Nephron progenitor cell (in vitro differentiated cells): ENCODE measurements around the gene HGF.

Source experiments
- DNase-seq: peaks from one replicate; pipeline ENCODE4 v3.0.0; 2021
- H3K27ac Mint-ChIP-seq: 2 replicates; pipeline ENCODE4 v1.8.0; 2021; ENCODE audit warnings: mild to moderate bottlenecking, moderate library complexity, mixed read lengths
- H3K27me3 Mint-ChIP-seq: 2 replicates; pipeline ENCODE4 v1.8.0; 2021; ENCODE audit warnings: mild to moderate bottlenecking, low read depth, mixed read lengths; ENCODE audit not compliant: poor library complexity
- H3K36me3 Mint-ChIP-seq: 2 replicates; pipeline ENCODE4 v1.8.0; 2021; ENCODE audit warnings: low read depth, mixed read lengths
- H3K4me1 Mint-ChIP-seq: 2 replicates; pipeline ENCODE4 v1.8.0; 2021; ENCODE audit warnings: mixed read lengths
- H3K4me3 Mint-ChIP-seq: 2 replicates; pipeline ENCODE4 v1.8.0; 2021; ENCODE audit warnings: mild to moderate bottlenecking, moderate library complexity, mixed read lengths
- H3K9me3 Mint-ChIP-seq: 2 replicates; pipeline ENCODE4 v1.8.0; 2021; ENCODE audit warnings: mild to moderate bottlenecking, moderate library complexity, mixed read lengths
- TF ChIP-seq, protein P1 (sequence below): fragments of 200-600 bp; sonication (generic); IDR thresholded peaks from 2 replicates; pipeline ENCODE4 v1.5.0; 2021; ENCODE audit warnings: antibody characterized with exemption

Gene HGF

DNA sequence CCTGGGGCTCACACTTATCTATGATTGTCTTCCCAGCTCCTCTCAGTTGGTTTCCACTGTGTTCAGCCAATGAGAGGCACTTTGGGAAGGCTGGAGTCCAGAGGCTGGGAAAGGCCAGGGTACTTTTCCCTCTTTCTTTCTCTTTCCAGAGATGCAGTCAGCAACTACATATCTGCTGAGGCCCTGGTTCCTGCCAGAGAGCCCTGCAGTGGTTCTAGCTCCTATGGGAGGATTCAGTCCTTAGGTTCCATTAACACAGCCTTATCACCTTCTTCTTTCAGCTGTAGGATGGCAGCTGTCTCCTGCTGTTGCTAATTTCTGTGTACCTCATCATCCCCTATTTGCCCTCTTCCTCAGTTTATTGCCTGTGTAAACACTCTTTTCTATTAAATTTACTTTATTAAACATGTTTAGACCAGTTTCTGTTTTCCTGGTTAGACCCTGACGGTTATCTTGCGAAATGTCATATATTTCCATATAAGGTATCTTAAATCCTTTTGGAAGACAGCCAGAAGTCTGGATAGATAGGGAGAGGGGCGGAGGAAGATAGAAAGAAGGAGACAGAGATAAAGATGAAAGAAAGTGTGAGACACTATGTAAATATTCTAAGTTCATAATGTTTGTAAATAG is 100.3 kb downstream of the HGF start:
- Mint-ChIP-seq H3K9me3 (no peaks in the 10 kb centered on the region), H3K27me3 (no peaks in the 10 kb centered on the region), H3K27ac (no peak overlapping the region), H3K4me1 (peaks cover 29% of the 10 kb centered on the region), H3K4me3 (no peak overlapping the region), H3K36me3 (no peaks in the 10 kb centered on the region)
- DNase-seq: no peak
- TF ChIP-seq, protein P1, sequence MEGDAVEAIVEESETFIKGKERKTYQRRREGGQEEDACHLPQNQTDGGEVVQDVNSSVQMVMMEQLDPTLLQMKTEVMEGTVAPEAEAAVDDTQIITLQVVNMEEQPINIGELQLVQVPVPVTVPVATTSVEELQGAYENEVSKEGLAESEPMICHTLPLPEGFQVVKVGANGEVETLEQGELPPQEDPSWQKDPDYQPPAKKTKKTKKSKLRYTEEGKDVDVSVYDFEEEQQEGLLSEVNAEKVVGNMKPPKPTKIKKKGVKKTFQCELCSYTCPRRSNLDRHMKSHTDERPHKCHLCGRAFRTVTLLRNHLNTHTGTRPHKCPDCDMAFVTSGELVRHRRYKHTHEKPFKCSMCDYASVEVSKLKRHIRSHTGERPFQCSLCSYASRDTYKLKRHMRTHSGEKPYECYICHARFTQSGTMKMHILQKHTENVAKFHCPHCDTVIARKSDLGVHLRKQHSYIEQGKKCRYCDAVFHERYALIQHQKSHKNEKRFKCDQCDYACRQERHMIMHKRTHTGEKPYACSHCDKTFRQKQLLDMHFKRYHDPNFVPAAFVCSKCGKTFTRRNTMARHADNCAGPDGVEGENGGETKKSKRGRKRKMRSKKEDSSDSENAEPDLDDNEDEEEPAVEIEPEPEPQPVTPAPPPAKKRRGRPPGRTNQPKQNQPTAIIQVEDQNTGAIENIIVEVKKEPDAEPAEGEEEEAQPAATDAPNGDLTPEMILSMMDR: no peak

DNA sequence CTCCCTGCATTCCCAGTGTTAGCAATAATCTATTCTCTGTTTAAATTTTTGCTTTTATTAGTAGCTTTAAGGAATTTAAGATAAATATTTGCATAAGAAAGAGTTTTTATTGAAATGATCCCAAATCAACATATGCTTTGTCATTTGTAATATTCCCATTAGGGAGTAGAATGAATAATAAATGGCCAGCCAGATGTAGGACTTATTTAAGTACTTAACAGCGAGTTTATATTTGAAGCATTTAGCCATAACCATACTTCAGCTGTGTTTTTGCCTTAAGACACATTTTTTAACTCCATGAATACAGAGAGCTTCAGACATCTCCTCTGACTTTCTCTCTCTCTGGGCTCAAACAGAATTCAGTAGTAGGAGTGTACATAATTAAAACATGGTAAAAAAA is 103.6 kb downstream of the HGF start:
- TF ChIP-seq, protein P1: no peak
- Mint-ChIP-seq H3K4me1 (peaks cover 9% of the 10 kb centered on the region), H3K27ac (no peak overlapping the region), H3K27me3 (no peaks in the 10 kb centered on the region), H3K36me3 (no peaks in the 10 kb centered on the region), H3K4me3 (no peak overlapping the region), H3K9me3 (no peaks in the 10 kb centered on the region)
- DNase-seq: no peak

DNA sequence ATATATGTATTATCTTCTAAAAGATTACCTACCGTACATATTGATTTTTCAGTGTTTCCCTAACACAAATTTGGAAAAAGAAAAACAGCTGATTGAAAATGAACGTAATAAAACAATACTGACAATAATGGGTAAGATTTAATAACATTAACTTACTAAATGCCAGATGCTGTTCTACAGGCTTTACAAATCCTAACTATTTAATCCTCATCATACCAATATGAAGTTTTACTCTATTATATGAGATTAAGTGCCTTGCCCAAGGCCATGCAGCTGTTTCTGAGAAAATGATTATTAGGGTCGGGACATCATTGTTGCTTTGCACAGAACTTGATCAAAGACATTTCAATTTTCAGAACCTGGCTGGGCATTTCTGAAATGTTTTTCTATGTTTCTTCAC is 104.6 kb downstream of the HGF start:
- TF ChIP-seq, protein P1: no peak
- Mint-ChIP-seq H3K4me1 (peaks cover 9% of the 10 kb centered on the region), H3K36me3 (peaks cover 1% of the 10 kb centered on the region)

DNA sequence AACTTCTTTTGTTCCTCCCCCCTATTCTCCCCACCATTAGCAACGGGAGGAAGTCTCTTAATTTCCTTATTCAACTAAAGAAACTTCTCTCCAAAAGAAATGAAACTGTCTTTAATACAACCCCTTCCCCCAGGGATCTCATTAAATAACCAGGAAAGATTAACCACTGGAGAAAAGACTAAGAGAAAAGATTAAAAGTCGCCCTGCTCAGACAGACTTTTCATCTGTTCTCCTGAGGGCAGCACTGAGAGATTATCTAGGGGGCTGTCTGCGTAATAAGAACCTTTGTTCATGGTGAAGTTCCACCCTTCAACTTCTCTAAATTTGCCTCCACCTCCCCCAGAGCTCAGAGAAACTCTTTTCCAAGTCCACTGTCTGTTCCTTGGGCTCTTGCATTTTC is 105.5 kb downstream of the HGF start:
- Mint-ChIP-seq H3K36me3 (peaks cover 5% of the 10 kb centered on the region), H3K27me3 (no peaks in the 10 kb centered on the region), H3K4me3 (no peak overlapping the region), H3K9me3 (peaks cover 11% of the 10 kb centered on the region), H3K27ac (no peak overlapping the region), H3K4me1 (peaks cover 9% of the 10 kb centered on the region)
- no peak for DNase-seq
- TF ChIP-seq, protein P1: no peak

More for the DNA sequence above, 104.6 kb downstream of the HGF start:
- H3K9me3 Mint-ChIP-seq: peaks cover 7% of the 10 kb centered on the region
- DNase-seq: no peak
- no peak overlapping the region for H3K4me3 Mint-ChIP-seq
- no peak overlapping the region for H3K27ac Mint-ChIP-seq
- no peaks in the 10 kb centered on the region for H3K27me3 Mint-ChIP-seq

DNA sequence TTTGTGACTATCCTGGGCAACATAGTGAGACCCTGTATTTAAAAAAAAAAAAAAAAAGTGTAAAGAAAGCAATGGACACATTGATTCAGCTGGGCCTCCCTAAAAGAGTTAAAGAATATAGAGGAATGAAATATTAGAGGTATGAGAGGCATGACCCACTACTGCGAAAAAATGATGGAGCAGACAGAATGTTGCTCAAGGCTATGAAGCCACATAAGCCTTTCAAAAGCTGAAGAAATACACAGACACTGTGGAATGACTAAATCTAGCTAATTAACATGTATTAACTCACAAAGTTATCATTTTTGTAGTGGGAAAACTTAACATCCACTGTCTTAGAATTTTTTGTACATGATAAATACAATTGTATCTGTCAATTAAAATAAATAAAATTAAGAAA is 107.3 kb downstream of the HGF start:
- TF ChIP-seq, protein P1: no peak
- Mint-ChIP-seq H3K36me3 (peaks cover 5% of the 10 kb centered on the region), H3K9me3 (peaks cover 11% of the 10 kb centered on the region), H3K4me1 (peaks cover 9% of the 10 kb centered on the region), H3K4me3 (no peak overlapping the region), H3K27me3 (peaks cover 2% of the 10 kb centered on the region), H3K27ac (no peak overlapping the region)
- DNase-seq: no peak

DNA sequence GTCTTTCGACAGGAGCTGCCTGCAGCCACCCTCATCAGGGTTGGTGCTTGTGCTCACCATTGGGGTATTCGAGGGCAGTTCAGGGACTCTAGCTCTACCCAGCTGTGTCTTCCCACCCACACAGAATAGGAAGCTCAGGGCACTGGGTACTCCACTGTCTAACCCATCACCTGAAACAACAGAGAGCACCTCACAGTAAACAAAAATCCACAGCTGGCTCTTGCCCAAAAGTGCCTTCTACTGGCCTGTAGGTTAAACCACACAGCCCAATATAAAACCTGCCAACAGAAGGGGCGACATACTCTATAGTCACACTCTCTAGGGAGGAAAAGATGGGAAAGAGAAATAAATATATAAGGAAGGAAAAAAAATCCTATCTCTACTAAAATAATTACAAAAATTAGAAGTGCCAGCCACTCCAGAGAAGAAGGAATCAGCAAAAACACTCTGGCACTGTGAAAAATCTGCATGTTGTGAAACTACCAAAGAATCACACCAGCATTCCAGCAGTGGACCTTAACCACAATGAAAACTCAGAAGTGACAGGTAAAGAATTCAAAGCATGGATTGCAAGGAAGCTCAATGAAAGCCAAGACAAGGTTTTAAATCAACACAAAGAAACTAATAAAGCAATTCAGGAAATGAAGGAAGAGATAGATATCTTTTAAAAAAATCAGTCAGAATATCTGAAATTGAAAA is 110.0 kb downstream of the HGF start:
- no peak for DNase-seq
- Mint-ChIP-seq H3K9me3 (peaks cover 11% of the 10 kb centered on the region), H3K27me3 (peaks cover 5% of the 10 kb centered on the region), H3K4me3 (no peak overlapping the region), H3K4me1 (peaks cover 8% of the 10 kb centered on the region), H3K36me3 (peaks cover 5% of the 10 kb centered on the region), H3K27ac (no peak overlapping the region)
- TF ChIP-seq, protein P1: no peak
